Mammary epithelial cell (primary cell): ENCODE data around the gene PDE2A.

Experiments
- EZH2 ChIP-seq: IDR thresholded peaks from 2 replicates; pipeline ENCODE4 v1.6.1; 2012; ENCODE audit warnings: low read length, inconsistent platforms, borderline replicate concordance
- TF ChIP-seq, protein P1 (sequence below), 2 donors: IDR thresholded peaks in 1 of 2; conservative IDR thresholded peaks in 1 of 2; 2 replicates each; pipeline ENCODE4 v1.5.1; 2011 to 2012; ENCODE audit warnings: inconsistent platforms in 2 of 2, low read length in 2 of 2, mild to moderate bottlenecking in 2 of 2, control low read depth in 1 of 2, low read depth in 1 of 2; ENCODE audit not compliant: insufficient read depth in 1 of 2; ENCODE audit errors: extremely low read depth in 1 of 2

GRCh38 chr11:72607496-72607895, 66.7 kb downstream of the PDE2A start:
- TF ChIP-seq, protein P1, sequence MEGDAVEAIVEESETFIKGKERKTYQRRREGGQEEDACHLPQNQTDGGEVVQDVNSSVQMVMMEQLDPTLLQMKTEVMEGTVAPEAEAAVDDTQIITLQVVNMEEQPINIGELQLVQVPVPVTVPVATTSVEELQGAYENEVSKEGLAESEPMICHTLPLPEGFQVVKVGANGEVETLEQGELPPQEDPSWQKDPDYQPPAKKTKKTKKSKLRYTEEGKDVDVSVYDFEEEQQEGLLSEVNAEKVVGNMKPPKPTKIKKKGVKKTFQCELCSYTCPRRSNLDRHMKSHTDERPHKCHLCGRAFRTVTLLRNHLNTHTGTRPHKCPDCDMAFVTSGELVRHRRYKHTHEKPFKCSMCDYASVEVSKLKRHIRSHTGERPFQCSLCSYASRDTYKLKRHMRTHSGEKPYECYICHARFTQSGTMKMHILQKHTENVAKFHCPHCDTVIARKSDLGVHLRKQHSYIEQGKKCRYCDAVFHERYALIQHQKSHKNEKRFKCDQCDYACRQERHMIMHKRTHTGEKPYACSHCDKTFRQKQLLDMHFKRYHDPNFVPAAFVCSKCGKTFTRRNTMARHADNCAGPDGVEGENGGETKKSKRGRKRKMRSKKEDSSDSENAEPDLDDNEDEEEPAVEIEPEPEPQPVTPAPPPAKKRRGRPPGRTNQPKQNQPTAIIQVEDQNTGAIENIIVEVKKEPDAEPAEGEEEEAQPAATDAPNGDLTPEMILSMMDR (conservative IDR thresholded peaks at IDR 0.05 in 1 of 2, IDR thresholded peaks at IDR 0.05 in 1 of 2; ENCODE audit: extremely low read depth in 1 of 2, insufficient read depth in 1 of 2, low read depth in 1 of 2, low read length in 2 of 2), result no peak
- TF ChIP-seq EZH2, result no peak
